GM10248 (cell line): ENCODE measurements around the gene AKR1C2.
"Not testable (repeated sequence)": the region's sequence is repeated elsewhere in the genome, so short reads cannot be mapped to it uniquely, and the experiment has no call there.

Experiments used
- CTCF ChIA-PET: fragments of 300-600 bp; sonication (Branson Sonifier 250); formaldehyde crosslinking; extraction: SDS; loops from one replicate; lab custom pipeline; 2021; ENCODE audit warnings: antibody characterized with exemption; lab: Yijun Ruan, JAX
- POLR2A ChIA-PET: fragments of 350-650 bp; sonication (Branson Sonifier 250); formaldehyde crosslinking; extraction: SDS; loops from one replicate; lab custom pipeline; 2020; ENCODE audit warnings: antibody characterized with exemption; lab: Yijun Ruan, JAX
- DNase-seq: peaks from one replicate; pipeline ENCODE4 v3.0.0; 2012; ENCODE audit errors: extremely low spot score
- CTCF ChIP-seq: IDR thresholded peaks from 2 replicates; pipeline ENCODE4 v1.5.1; 2012; ENCODE audit warnings: mild to moderate bottlenecking, low read depth; ENCODE audit errors: extremely low read depth, missing control alignments, control extremely low read depth

Gene AKR1C2

GRCh38 chr10:4978870-4979269 lies 24.8 kb downstream of the AKR1C2 start:
- DNase-seq: no peak
- POLR2A ChIA-PET: no interaction called here
- CTCF ChIA-PET: interaction anchor here (1.4 kb wide), 1 partner anchor 164 kb away, joined by 3 read pairs; no protein-coding TSS in a partner anchor
- TF ChIP-seq CTCF: no peak

- CTCF ChIA-PET: no interaction called here
- no peak for TF ChIP-seq CTCF
- no peak for DNase-seq
- POLR2A ChIA-PET: no interaction called here
Measured at GRCh38 chr10:4977025-4977424, 26.6 kb downstream of the AKR1C2 start.

- CTCF ChIA-PET, DNase-seq, POLR2A ChIA-PET: not testable (repeated sequence)
Measured at GRCh38 chr10:4974400-4974799, 29.3 kb downstream of the AKR1C2 start.

- DNase-seq, POLR2A ChIA-PET, CTCF ChIA-PET: not testable (repeated sequence)
Measured at GRCh38 chr10:4973294-4973693, 30.4 kb downstream of the AKR1C2 start.

GRCh38 chr10:4972369-4973142 lies 31.1 kb downstream of the AKR1C2 start:
- POLR2A ChIA-PET, DNase-seq, CTCF ChIA-PET: not testable (repeated sequence)

GRCh38 chr10:4970362-4970761 lies 33.3 kb downstream of the AKR1C2 start:
- CTCF ChIA-PET, DNase-seq: not testable (repeated sequence)

GRCh38 chr10:4969289-4969688 lies 34.4 kb downstream of the AKR1C2 start:
- CTCF ChIA-PET, POLR2A ChIA-PET, DNase-seq: not testable (repeated sequence)

More at GRCh38 chr10:4970362-4970761, 33.3 kb downstream of the AKR1C2 start:
- POLR2A ChIA-PET: not testable (repeated sequence)

GRCh38 chr10:4967189-4967588 lies 36.5 kb downstream of the AKR1C2 start:
- DNase-seq, CTCF ChIA-PET, POLR2A ChIA-PET: not testable (repeated sequence)

- DNase-seq, POLR2A ChIA-PET: not testable (repeated sequence)
- CTCF ChIA-PET: interaction anchor here (1.2 to 1.4 kb wide), 2 partner anchors 16 to 21 kb away, joined by 3 read pairs; no protein-coding TSS in a partner anchor
Measured at GRCh38 chr10:4965763-4966162, 37.9 kb downstream of the AKR1C2 start.

GRCh38 chr10:4963815-4964154 lies 39.9 kb downstream of the AKR1C2 start:
- DNase-seq, CTCF ChIA-PET, POLR2A ChIA-PET: not testable (repeated sequence)

- CTCF ChIA-PET, DNase-seq, POLR2A ChIA-PET: not testable (repeated sequence)
Measured at GRCh38 chr10:4962876-4963814, 40.5 kb downstream of the AKR1C2 start, which contains the start of gene AKR1C1. Gene AKR1C1 (plus strand): TSS chr10:4963415. CDS start chr10:4963445, 30 bp downstream.

- DNase-seq, POLR2A ChIA-PET, CTCF ChIA-PET: not testable (repeated sequence)
Measured at GRCh38 chr10:4962308-4962707, 41.3 kb downstream of the AKR1C2 start.

GRCh38 chr10:4961558-4961957 lies 42.1 kb downstream of the AKR1C2 start:
- POLR2A ChIA-PET, CTCF ChIA-PET, DNase-seq: not testable (repeated sequence)

GRCh38 chr10:4956955-4957645 lies 46.6 kb downstream of the AKR1C2 start:
- POLR2A ChIA-PET, CTCF ChIA-PET, DNase-seq: not testable (repeated sequence)

- DNase-seq, CTCF ChIA-PET, POLR2A ChIA-PET: not testable (repeated sequence)
Measured at GRCh38 chr10:4956088-4956487, 47.6 kb downstream of the AKR1C2 start.
